ENCODE results near the gene FAM117B.

Gene FAM117B

GRCh38 chr2:202818321-202818720, 183.6 kb downstream of the FAM117B start:
- DNase-seq: no peak

All from activated naive CD4-positive, alpha-beta T cell (primary cell).